HG03039 (cell line): ENCODE measurements around the gene PPP1R14B.

Source experiments
- ATAC-seq: cut with Tn5 transposase; IDR thresholded peaks from one replicate; pipeline ENCODE4 v1.9.1; 2021; ENCODE audit warnings: mild to moderate bottlenecking, moderate library complexity; ENCODE audit not compliant: unreplicated experiment

Gene PPP1R14B

DNA sequence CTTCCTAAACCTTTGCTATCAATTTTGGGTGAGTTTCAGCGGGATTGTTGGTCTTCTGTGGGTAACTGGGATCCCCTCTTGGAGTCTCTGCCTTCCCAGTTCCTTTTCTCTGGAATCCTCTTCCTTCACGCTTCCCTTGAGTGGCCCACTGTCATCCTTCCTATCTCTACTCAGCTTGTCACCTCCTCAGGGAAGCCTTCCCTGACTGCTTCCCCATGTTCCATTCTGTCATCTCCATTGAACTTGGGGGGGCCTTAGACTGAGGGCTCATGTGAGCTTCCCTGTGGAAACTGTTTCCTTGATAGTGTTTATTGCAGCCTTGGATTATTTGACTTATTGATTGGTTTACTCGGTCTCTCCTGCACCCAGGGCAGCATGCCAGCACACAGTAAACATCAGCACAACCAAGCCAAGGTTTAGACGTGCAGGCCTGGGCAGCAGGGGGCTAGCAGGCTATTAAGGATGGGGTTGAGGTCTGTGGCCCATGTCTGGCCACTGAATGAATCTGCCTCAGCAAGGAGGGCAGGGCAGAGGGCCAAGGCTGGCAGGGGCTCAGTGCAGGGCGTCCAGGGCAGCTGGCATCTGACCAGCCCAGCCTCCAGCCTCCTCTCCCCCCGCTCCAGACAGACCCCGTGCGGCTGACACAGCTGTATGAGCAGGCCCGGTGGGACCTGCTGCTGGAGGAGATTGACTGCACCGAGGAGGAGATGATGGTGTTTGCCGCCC is 28.0 kb downstream of the PPP1R14B start:
- no peak for ATAC-seq

DNA sequence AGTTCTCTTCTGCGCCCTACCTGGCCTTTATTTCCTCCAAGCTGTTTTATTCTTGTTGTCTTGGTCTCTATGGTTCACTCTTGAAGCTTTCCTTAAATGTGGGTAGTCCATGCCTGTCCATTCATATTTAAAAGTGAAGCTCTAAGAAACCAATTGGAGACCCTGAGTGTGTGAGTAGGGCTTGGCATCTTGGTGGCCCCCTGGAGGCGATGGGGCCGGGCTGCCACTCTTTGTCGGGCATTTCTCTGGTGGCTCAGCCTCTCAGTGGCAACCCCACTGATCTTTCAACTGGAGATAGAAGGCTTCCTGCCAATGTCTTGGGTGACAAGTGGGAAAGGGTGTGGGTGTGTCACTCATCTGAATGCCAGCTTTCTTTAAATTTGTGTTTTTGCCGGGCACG is 29.9 kb downstream of the PPP1R14B start:
- no peak for ATAC-seq

DNA sequence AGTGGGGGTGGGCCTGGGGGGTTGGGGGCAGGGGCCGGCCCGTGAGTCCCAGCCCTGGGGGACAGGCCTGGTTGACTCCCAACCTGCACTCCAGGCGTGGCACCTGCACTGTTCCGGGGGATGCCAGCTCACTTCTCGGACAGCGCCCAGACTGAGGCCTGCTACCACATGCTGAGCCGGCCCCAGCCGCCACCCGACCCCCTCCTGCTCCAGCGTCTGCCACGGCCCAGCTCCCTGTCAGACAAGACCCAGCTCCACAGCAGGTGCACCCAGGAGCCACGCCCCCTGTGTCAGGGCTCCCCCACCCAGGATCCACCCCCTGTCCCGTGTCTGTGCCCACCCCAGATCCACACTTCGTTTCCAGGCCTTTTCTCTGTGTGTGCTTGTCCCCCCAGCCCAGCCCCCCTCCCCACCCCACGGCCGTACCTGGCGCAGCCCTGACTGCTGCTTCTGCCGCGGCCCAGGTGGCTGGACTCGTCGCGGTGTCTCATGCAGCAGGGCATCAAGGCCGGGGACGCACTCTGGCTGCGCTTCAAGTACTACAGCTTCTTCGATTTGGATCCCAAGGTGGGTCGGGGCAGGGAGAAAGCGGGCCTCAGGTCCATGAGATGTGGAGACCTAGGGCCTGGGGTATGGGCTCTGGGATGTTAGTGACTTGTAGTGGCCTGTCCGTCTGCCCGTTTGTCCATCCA is 35.4 kb downstream of the PPP1R14B start:
- no peak for ATAC-seq

DNA sequence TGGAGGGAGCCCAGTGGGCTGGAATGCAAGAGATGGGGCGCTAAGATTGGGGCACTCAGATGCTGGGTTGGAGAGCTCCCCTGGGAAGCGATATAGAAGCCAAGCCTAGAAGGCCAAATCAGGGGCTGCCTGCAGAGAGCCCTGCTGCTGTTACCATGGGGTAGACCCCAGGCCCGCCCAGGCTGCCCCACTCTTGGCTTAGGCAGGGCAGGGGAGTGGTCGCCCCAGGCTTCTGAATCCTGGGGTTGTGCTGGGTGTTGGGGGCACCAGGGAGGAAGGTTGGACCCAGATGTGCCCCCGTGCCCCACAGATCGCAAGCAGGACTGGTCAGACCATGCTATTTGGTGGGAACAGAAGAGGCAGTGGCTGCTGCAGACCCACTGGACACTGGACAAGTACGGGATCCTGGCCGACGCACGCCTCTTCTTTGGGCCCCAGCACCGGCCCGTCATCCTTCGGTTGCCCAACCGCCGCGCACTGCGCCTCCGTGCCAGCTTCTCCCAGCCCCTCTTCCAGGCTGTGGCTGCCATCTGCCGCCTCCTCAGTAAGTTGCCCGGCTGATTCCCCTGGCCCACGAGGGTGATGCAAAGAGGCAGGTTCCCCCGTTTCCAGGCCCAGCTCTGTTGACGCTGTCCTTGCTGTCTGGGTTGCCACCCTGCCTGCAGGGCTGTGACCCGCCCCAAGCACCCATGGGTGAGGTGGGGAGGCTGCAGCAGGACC is 36.3 kb downstream of the PPP1R14B start:
- no peak for ATAC-seq

DNA sequence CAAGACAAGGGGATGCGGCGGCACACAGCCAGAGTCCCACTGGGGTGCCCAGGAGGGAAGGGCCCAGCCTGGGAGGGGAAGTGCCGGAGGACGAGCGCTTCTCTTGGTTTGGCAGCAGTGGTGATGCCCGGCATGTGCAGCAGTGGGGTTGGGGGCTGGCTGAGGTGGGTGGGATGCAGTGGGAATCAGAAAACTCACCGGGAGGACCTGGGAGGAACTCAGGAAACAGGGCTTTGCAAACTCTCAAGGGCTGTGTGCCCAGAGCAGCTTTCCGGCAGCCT is 37.2 kb downstream of the PPP1R14B start:
- no peak for ATAC-seq

DNA sequence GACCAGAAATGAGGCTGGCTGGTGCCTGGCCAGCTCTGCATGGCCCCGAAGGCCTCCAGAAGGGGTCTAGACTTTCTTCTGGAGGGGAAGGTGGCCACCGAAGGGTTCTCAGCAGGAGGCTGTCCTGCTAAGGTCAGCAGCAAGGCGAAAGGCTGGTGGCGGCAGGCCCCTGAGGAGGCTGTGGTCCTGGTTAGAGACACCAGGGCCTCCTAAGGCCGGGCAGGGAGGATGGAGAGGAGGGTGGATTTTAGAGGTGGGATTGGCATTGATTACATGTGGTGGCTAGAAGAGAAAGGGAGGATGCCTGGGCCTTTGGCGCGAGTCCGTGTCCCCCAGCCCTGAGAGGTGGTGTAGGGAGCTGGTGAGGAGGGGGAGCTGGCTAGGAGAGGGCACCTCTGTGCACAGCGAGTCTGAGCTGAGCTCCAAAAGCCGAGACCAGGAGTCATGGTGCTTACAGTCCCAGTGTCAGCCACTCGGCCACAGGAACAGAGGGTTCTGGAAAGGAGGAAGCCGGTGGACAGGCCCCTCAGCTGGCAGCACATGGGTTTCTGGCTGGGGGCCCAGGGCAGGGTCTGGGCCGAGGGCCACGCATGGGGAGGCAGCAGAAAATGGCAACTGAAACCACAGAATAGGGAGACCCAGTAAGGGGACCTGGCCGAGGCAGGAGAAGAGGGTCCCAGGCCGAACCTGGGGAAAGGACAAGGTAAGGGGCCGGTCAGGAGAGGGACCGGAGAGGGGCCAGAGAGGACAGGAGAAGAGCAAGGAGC is 37.8 kb downstream of the PPP1R14B start:
- no peak for ATAC-seq

DNA sequence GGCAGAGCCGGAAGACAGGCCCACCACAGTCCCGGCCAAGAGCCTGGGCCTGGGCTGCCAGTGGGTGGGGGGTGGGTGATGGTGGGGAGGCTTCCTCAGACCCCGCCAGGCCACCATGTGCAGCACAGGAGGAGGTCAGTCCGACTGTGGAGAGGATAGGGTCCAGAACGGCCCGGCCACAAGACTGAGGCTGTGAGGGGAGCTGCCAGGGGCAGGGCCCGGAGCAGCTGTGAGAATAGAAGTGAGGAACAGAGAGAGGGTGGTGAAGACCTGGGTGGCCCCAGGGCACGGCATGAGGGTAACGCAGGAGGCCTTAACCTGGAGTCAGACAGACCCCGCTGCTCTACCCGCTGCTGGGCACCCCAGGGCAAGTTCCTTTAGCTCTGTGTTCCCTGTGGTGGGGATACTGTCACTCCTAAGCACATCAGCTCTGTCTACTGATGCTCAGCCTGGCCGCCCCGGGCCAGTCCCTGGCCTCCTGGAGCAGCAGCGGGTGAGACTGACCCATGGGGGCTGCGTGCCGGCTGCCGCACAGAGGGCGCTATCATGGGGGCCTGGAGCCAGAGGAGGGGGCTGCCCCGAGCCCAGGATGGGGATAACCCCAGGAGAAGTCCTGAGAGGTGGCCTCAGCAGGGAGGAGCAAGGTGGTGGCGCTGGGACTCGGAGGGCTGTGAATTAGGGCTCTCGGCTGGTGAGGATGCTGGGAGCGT is 38.5 kb downstream of the PPP1R14B start:
- ATAC-seq, result no peak

DNA sequence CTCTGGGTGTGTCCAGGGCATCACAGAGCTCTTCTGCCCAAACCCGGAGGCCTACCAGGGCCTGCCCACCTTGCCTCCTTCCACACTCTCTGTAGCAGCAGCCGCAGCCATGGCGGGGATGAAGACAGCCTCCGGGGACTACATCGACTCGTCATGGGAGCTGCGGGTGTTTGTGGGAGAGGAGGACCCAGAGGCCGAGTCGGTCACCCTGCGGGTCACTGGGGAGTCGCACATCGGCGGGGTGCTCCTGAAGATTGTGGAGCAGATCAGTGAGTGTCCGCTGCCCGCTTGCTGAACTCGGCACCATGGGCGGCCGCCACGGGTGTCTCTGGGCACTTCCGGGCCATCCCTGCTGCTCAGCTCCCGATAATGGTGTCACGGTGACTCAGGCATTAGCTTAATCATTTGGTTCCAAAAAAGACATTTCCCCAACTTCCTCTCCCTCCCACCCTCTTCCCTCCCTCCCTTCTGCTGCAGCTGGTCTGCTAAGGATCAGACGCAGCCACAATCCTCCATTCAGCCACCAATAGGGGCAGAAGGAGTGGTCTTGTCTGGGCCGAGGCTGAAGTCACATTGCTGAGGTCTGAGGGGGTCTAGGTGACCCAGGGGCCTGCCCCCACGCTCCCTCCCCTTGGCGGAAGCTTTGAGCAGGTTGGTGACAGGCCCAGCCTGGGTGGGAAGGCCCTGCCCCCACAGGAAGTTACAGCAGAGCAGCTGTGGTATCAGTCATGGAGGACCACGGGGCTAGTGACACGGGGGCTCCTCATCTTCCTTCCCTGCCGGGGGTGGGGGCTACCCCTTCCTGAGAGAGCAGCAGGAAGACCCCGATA is 39.3 kb downstream of the PPP1R14B start:
- no peak for ATAC-seq

DNA sequence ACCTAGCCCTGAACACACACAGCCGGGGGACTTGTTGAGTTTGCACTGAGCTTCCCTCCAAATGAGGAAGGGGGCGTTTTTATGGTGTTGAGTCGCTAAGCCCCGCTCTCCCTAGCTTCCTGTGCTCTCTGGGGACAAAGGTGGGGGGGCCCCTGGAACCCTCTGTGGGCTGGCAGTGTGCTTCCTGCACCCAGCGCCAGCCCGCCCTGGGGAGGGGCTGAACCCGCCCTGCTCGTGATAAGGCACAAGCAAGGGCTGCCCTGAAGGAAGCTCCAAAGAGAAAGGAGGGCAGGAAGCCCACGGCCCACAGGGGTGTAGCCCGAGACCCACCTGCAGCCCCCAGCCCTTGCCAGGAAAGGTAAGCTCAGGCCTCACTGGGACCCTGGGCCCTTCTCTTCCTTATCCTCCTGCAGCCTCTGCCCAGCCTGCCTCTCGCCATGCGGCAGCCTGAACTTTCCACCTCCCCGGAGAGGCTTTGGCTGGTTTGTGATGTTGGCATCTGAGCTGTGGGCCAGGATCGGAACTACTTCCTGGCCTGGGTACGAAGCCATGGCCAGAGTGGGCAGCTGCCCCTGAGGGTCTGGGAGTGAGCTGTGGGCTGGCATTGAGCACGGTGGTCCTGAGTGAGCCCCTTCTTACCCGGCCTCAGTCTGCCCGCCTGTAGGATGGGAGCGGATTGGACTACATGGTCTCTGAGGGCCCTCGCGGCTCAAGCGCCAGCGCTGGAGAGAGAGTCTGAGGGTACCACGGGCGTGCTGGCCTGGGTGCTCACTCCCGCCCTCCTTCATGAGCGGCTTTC is 40.1 kb downstream of the PPP1R14B start, which contains the start of gene FERMT3:
Gene FERMT3, plus strand, starts transcription at position 265 of the 799 bp plus-strand sequence. CDS start 644 bp downstream, outside the sequence.
- ATAC-seq, result no peak

DNA sequence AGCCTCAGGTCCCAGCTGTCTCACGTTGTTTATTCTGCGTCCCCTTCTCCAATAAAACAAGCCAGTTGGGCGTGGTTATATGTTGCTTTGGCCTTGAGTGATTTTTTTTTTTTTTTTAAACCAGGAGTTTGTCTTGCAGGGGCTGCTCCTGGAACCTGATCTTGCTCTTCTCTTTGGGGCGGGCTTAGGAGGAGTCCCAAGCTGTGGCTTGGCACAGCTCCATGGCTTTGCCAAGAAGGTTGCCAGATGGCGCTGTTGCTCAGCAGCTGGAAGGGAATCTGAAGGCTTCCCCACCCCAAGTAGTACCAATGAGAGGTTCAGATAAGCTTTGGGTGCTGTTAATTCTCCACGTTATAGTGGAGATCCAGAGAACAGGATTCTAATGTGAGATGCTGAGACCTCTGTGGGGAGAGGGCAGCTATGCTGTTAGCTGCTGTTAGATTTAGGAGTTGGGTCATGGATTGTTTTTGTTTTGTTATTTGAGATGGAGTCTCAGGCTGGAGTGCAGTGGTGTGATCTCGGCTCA is 42.2 kb downstream of the PPP1R14B start:
- no peak for ATAC-seq

DNA sequence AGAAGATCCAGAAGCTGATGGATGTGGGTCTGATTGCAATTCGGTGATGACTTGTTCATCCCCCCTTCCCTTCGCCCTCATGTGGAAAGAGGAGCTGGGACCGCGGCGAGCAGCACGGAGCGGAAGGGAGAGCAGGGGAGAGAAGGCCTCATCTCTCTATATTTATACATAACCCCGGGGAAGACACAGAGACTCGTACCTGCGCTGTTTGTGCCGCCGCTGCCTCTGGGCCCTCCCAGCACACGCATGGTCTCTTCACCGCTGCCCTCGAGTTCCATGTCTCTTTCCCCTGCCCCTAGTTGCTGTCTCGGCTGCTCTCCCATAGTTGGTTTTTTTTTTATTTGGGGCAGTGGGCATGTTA is 42.7 kb downstream of the PPP1R14B start:
- ATAC-seq, result no peak

DNA sequence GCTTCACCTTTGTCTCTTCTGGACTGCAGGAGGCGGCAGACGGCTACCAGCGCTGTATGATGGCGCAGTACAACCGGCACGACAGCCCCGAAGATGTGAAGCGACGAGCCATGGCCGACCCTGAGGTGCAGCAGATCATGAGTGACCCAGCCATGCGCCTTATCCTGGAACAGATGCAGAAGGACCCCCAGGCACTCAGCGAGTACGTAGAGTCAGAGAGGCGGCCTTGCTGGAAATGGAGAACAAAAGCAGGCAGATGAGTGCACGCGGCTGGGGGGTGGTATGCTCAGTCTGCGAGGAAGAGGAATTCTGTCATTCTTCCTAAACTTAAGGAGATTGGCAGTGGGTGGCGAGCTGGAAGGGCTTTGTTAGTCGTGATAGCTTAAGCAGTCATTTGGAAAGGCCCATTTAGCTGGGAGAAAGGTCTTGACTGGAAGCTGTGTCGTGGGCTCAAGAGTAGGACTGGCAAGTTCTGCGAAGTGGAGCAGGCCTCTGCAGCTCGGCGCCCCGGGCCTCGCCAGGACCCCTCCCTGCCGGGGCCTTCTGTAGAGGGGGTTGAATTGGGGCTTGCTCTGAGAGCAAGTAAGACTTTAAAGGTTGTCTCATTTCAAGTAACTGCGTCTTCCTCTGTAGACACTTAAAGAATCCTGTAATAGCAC is 43.2 kb downstream of the PPP1R14B start:
- ATAC-seq, result no peak

DNA sequence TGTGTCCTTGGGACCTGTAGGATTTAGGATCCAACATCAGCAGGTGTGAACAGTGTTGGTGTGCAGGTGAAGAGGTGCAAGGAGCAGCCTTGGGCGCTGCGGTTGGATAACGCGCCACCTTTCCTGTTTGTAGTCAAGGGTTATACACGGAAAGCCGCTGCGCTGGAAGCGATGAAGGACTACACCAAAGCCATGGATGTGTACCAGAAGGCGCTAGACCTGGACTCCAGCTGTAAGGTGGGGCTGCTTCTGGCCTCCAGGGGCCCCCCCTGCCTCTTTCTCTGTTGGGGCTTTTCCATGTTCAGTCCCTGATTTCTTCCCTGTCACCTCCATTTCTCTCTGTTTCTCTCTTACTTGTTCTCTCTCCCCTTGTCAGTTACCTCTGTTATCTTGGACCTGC is 43.8 kb downstream of the PPP1R14B start:
- no peak for ATAC-seq

DNA sequence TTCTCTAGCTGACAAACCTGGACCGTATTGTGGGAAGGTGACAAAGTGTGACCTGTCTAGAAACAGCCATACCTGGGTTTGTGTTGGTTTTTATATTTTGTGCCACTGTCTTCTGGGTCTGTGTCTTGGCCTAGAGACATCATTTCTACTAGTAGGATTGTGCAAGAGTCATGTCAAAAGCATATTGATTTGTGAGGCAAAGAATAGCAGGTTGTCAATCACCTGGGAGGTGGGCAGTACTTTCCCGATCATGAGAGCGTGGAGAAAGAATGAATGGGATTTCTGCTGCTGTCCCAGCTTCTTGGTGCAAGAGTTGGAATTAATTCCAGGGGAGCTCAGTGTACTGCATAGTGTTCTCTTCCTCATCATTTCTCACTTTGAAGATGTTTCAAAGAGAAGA is 45.2 kb downstream of the PPP1R14B start:
- no peak for ATAC-seq

DNA sequence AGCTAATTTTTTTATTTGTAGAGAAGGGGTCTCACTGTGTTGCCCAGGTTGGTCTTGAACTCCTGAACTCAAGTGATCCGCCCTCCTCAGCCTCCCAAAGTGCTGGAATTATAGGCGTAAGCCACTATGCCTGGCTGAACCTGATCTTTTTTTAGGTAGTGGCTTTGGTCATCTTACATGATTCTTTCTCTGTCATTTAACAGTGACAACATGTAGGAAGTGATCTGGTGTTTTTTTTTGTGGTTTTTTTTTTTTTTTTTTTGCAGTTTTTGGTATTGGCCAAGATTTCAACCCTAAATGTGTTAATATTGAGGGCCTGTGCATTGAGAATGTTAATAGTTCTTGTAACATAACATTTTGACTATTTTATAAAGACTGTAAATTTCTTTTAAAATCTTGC is 48.2 kb downstream of the PPP1R14B start:
- no peak for ATAC-seq

DNA sequence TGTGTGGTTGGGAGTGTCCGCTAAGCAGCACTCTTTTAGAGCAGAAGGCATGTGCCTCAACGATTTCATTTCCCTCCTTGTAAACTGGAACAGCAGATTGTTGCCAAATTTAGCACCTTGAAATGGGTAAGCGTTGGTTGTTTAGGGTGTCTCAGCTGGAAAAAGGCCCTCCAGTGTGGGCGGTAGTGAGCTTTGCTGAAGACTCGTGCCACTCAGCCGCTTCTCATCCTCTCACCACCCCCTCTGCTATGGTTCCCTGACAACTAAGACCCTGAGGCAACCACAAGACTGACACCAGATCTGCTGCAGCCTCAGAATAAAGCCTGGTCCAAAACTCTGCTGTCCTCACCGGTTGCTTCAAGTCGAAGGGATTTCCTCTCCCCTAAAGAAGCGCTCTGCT is 50.1 kb downstream of the PPP1R14B start:
- ATAC-seq, result no peak
